Stimulated activated CD4-positive, alpha-beta T cell treated with anti-CD3 and anti-CD28 coated beads, Interleukin-1b, Interleukin-23, amount 100 ng/mL, for 1 hour (primary cell): ENCODE data around the gene PDHB.

Source experiments
- DNase-seq, 2 donors: peaks; one replicate each; pipeline ENCODE4 v3.0.0-alpha.2; 2020; ENCODE audit warnings: low read depth in 2 of 2

PDHB gene

DNA sequence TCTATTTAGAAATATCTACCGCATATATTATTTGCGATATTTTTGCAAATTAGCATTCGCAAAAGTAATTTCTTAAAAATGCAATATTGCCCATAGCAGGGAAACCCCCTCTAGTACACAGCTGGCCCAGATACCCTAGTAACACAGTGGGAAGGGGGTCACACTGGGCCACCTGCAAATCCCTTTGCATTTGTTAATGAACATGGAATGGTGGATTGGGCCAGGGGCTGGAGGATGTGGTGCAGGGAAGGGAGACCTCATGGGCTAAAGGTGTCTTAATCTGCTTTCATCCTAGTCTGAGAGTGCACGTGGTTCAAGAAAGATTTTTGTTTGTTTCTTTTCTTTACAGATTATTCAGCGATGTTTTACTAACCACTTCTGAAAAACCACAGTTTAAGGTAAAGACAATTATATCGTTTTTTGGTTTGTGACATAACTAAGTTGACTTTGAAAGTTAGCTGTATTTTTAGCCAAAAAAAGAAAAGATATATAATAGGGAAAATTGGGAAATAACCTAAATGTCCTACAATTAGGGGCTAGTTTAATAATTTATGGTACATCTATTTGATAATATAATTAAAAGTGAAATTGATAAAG, 30.0 kb downstream of the PDHB start:
- no peak for DNase-seq

DNA sequence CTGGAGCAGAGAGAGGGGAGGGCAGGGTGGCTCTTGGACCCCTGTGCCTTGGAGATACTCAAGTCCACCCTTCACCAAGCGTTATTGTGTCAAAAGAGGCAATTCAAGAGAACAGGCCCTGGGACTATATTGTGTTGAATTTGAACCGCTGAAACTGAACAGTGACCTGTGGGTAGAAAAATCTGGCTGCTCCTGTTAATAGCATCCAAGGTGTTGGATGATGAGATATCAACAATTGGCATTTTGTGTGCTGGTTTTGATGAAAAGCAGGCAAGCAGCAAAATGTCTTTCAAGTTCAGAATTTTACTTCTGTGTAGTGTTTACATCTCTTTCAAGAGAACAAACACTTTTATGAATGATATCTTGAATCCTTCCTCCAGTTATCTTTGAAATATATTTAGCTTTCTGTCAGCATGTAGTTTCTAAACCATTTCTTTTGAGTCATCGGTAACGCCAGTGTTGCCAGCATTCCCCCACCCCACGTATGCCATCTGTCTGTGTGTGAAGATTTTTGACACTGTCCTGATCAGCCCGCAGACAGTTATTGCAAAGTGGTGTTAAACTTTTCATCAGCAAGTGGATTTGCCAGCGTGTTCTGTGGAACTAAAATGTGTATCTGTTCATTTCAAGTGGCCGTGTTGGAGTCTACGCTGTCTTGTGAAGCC, 34.8 kb downstream of the PDHB start:
- no peak for DNase-seq

DNA sequence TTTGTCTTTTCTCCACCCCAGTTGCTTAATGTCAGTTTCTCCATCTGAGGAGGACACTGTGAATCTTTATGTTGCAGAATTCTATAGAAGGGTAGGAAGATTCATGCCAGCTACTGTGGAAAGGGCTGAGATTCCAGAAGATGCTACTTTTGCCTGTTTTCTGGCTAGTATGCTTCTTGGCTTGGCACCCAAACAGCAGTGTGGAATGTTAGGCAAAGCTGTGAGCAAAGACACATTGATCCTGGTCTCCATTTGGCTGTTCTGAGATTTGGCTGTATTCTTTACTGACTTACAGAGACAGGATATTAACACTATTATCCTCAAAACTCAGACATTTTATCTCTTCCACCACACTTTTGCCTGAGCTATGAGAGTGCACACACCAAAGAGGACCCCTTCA, 39.3 kb downstream of the PDHB start:
- DNase-seq, result no peak

GRCh38 chr3:58392181-58392580, 41.5 kb downstream of the PDHB start:
- DNase-seq, result no peak

- no peak for DNase-seq
Measured at GRCh38 chr3:58391156-58391865, 42.3 kb downstream of the PDHB start.

DNA sequence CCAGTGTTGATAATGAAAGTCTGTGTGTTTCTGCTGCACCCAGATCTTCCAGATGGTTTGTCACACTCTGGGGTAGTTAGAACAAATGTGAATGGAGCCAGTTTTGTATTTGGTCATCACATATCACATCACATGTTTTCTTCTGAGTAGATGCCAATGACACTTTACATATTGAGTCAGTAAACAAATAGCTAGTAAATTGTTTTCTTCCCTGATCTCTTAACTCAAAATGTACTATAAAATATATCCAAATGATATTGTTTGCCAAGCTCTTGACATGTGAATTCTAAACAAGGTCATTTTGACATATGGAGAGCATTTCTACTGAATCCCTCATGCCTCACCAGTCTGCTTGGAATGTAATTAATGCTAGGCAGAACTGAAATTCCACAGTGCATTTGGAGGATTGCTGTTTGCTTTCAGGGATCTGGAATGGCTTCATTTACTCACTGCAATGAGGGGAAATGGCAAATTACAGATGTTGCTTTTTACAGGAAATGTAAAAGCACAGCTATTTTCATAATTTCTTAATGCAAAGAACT, 45.0 kb downstream of the PDHB start:
- no peak for DNase-seq

DNA sequence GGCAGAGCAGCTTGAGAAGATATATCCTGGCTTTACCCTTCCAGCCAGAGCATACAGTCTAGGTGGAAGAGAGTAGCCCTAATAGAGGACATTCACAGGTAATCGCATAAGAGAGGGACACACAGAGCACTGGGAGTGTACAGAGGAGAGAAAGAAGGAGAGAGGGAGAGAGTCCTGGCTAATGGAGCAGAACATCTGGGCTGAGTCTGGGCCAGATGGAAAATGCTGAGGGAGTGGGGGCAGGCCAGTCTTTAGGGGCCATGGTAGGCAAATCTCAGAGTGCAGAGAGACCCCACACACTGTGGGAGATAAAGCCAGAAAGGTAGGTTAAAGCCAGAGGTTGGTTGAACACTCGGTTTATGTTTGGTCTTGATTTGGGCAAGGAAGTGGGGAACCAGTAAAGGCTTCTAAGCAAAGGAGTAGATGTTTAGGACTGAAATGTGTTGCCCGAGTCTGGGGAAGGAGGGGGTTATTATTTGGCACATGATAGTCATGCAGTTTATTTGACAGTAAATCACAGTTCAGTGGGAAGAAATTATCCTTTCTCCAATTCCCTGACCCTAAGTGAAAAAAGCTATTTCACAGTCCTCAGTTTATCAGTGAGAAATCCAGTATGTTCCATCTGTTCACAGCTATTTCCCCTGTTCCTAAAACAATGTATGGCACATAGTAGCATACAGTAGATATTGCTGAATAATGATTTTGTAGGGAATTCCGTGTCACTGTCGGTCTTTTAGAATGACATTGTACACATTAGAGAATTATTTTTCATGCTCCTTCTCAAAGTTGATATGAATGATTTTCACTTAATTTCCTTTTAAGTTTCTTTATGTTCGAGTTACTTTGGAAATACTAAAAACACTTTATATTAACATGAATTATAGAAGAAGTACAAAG, 45.7 kb downstream of the PDHB start:
- DNase-seq, result no peak

GRCh38 chr3:58386626-58387365, 46.8 kb downstream of the PDHB start:
- DNase-seq, result no peak

DNA sequence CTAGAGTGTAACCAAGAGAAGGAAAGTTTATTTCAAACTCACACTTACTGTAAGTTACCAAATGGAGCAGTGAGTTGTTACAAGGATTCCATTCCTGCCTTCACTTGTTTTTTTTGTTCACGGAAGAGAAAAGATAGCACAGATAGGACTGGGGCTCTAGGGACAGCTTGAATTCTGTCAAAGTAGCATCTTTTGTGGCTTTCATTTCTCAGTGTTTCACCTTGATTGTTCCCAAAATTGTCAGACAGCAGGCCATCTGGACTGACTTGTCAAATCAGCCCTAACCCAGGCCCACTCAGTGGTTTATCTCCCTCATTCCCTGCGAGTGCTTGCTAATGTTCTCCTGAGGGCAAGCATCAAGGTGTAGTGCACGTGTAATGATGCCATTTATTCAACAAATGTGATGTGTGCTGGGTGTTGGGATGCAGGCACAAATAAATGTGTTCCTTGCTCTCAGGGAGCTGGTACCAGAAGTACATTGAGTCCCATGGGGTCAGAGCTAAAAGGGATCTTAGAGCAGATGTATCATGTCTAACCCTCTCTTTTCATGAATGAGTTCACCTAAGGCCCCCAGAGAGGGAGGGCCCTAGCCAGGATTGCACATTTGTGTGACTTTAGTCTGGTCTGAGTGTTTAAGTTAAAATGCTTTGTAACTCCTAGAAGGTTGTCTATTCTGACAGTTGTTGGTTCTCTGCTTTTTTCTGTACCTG, 49.1 kb downstream of the PDHB start:
- no peak for DNase-seq

DNA sequence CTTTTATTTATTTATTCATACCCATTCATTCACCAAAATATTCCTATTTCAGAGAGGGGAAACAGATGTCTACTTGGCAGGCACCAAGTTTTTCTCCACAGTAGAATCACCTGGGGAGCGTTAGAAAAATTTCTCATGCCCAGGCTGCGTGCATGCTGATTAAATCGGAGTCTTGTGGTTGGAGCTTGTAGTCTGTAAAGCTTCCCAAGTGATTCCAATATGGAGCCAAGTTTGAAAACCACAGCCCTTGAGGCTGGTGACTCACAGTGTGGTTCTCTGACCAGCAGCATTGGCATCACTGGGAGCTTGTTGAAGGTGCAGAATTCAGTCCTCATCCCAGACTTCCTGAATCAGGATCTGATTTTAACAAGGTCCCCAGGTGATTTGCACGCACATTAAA, 49.7 kb downstream of the PDHB start:
- DNase-seq, result no peak

DNA sequence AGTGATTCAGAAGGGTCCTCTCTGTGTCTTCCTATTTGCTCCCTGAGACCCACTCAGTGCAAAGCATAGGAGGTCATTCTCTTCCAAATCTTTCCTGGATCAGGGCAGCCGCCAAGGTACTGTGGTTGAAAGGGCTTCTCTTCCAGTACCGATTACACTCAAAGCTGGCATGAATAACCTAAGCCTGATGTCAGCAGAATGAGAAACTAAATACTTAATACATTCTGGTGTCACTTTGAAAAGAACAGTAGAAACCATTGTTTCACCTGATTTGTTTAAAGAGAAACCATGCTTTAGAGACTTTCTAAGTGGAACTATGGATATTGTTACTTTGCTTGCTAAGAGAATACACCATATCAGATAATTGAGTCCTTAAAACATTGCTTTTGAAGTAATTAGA, 50.2 kb downstream of the PDHB start:
- DNase-seq, result no peak

DNA sequence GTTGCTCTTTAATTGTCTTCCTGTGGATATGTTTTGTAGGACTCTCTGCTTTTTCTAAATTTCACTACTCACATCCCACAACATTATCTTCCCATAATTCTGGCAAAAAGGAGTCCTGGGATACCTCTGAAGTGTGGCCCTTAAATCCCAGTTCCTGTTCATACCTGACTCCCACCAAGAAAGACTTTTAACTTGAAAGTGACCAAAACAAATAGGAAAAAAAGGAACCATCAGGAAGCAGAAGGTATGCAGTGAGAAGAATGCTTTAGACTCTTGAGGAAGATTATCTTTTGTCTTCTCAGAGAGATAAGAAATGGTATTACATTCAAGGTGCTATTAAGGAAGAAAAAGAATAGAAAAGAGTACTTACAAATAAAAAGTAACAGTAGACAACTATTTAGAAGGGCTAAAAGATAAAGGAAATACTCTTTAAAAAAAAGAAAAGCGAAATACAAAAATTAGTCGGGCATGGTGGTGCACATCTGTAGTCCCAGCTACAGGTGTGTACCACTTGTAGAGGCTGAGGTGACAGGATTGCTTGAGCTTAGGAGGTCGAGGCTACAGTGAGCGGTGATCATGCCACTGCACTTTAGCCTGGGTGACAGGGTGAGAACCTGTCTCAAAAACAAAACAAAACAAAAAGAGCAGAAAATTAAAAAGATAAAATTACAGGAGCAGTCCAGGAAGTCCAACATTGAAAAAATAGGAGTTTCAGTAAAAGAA, 54.1 kb downstream of the PDHB start:
- DNase-seq, result no peak

GRCh38 chr3:58377750-58378149, 55.9 kb downstream of the PDHB start:
- no peak for DNase-seq
